Type B pancreatic cell (in vitro differentiated cells): Measurements from ENCODE around the gene TAL2. TPM values are rescaled to one million over a fixed set of nuclear protein-coding genes. Genes with fewer than 3 reads are reported as not detected.
A peak's percentile ranks its signal among the peaks of the same experiment; 100 is the strongest.

Experiments
- DNase-seq: peaks from one replicate; pipeline ENCODE4 v3.0.0; 2021; ENCODE audit warnings: mixed read lengths; ENCODE audit not compliant: unreplicated experiment; ENCODE audit errors: extremely low spot score
- H3K27ac Mint-ChIP-seq: 2 replicates; pipeline ENCODE4 v1.8.0; 2021; ENCODE audit warnings: mild to moderate bottlenecking, mixed read lengths
- H3K27me3 Mint-ChIP-seq: 2 replicates; pipeline ENCODE4 v1.8.0; 2021; ENCODE audit warnings: mixed read lengths
- H3K36me3 Mint-ChIP-seq: 2 replicates; pipeline ENCODE4 v1.8.0; 2021; ENCODE audit warnings: mixed read lengths
- H3K4me1 Mint-ChIP-seq: one replicate; pipeline ENCODE4 v1.8.0; 2021; ENCODE audit warnings: mixed read lengths; ENCODE audit not compliant: unreplicated experiment
- H3K4me3 Mint-ChIP-seq: 2 replicates; pipeline ENCODE4 v1.8.0; 2021; ENCODE audit warnings: mild to moderate bottlenecking, mixed read lengths
- H3K9me3 Mint-ChIP-seq: 2 replicates; pipeline ENCODE4 v1.8.0; 2021; ENCODE audit warnings: mixed read lengths
- CTCF ChIP-seq: fragments of 200-600 bp; sonication (generic); conservative IDR thresholded peaks from 2 replicates; pipeline ENCODE4 v1.5.0; 2021; ENCODE audit warnings: antibody characterized with exemption, mild to moderate bottlenecking
- total RNA-seq: library from RNA; stranded (reverse); gene quantifications from 2 replicates; pipeline ENCODE4 v1.2.1, GENCODE V29; 2021; ENCODE audit warnings: low replicate concordance

Gene TAL2
- total RNA-seq, 1 donor from 2014 or later, result 0.65 TPM

GRCh38 chr9:105681724-105682123 lies 19.5 kb downstream of the TAL2 start:
- Mint-ChIP-seq H3K4me1 (peaks cover 4% of the 10 kb centered on the region), H3K27ac (no peak overlapping the region), H3K27me3 (peaks cover 2% of the 10 kb centered on the region), H3K9me3 (no peaks in the 10 kb centered on the region), H3K4me3 (no peak overlapping the region), H3K36me3 (no peaks in the 10 kb centered on the region)
- no peak for TF ChIP-seq CTCF
- no peak for DNase-seq

- no peak overlapping the region for H3K27ac Mint-ChIP-seq
- no peaks in the 10 kb centered on the region for H3K9me3 Mint-ChIP-seq
- H3K27me3 Mint-ChIP-seq, result peaks cover 2% of the 10 kb centered on the region
- H3K4me3 Mint-ChIP-seq, result no peak overlapping the region
- TF ChIP-seq CTCF, result no peak
- peaks cover 4% of the 10 kb centered on the region for H3K4me1 Mint-ChIP-seq
- H3K36me3 Mint-ChIP-seq, result no peaks in the 10 kb centered on the region
- no peak for DNase-seq
Measured at GRCh38 chr9:105683688-105684275, 21.5 kb downstream of the TAL2 start.

GRCh38 chr9:105686936-105687335 lies 24.7 kb downstream of the TAL2 start:
- no peak for TF ChIP-seq CTCF
- H3K4me1 Mint-ChIP-seq, result peaks cover 4% of the 10 kb centered on the region
- H3K9me3 Mint-ChIP-seq, result no peaks in the 10 kb centered on the region
- DNase-seq, result no peak
- H3K4me3 Mint-ChIP-seq, result no peak overlapping the region
- H3K36me3 Mint-ChIP-seq, result no peaks in the 10 kb centered on the region
- H3K27ac Mint-ChIP-seq, result no peak overlapping the region
- peaks cover 17% of the 10 kb centered on the region for H3K27me3 Mint-ChIP-seq

GRCh38 chr9:105690742-105691141 lies 28.5 kb downstream of the TAL2 start:
- Mint-ChIP-seq H3K27me3 (peaks cover 38% of the 10 kb centered on the region), H3K36me3 (no peaks in the 10 kb centered on the region), H3K27ac (no peak overlapping the region), H3K4me3 (no peak overlapping the region), H3K4me1 (peaks cover 15% of the 10 kb centered on the region), H3K9me3 (no peaks in the 10 kb centered on the region)
- no peak for DNase-seq
- TF ChIP-seq CTCF, result peak; percentile 73

- DNase-seq, result no peak
- H3K4me3 Mint-ChIP-seq, result peak overlapping the region; percentile 95
- peak overlapping the region; percentile 27 for H3K27ac Mint-ChIP-seq
- no peaks in the 10 kb centered on the region for H3K9me3 Mint-ChIP-seq
- no peaks in the 10 kb centered on the region for H3K36me3 Mint-ChIP-seq
- peaks cover 18% of the 10 kb centered on the region for H3K4me1 Mint-ChIP-seq
- no peak for TF ChIP-seq CTCF
- H3K27me3 Mint-ChIP-seq, result peaks cover 38% of the 10 kb centered on the region
Measured at GRCh38 chr9:105693435-105694189, 31.4 kb downstream of the TAL2 start.
